ENCODE data around the gene KIF14. TPM values are rescaled to one million over a fixed set of nuclear protein-coding genes. Genes with fewer than 3 reads are reported as not detected.

The KIF14 gene
- total RNA-seq, 4 donors from 2014 or later: 0.03 to 0.19 (median 0.07) TPM

- H3K4me1 ChIP-seq: peaks cover 0 to 8% of the 10 kb centered on the region in 2 donors
- H3K9me3 ChIP-seq: no peaks in the 10 kb centered on the region
- no peaks in the 10 kb centered on the region for H3K27me3 ChIP-seq
- no peak overlapping the region for H3K27ac ChIP-seq
- no peak for ATAC-seq
- H3K4me3 ChIP-seq: no peak overlapping the region
- in situ Hi-C loops (cut with MboI; ENCODE audit: low sequenced_read_pairs in 4 of 4): loop anchor here in 1 of 4 donors (10.0 kb wide), 1 partner anchor 169 kb away; no protein-coding TSS in a partner anchor
- intact Hi-C loops (cut with DNase I; ENCODE audit: low total_unique reads): loop anchor here (10.0 kb wide), 1 partner anchor 399 kb away; the partner anchor contains the start of gene KIF21B
- TF ChIP-seq POLR2A (IDR thresholded peaks at IDR 0.05) (no peak), CTCF (IDR thresholded peaks at IDR 0.05 in 4 of 5, conservative IDR thresholded peaks at IDR 0.05 in 1 of 5) (no peak)
- DNase-seq: no peak
- H3K36me3 ChIP-seq: no peaks in the 10 kb centered on the region
Observed at GRCh38 chr1:200625381-200625824, 4.9 kb upstream of the KIF14 start.

- intact Hi-C loops (cut with DNase I; ENCODE audit: low total_unique reads): loop anchor here (5.0 to 10.0 kb wide), 3 partner anchors 112 to 400 kb away; partner anchors contain the start of genes CAMSAP2 and KIF21B
- in situ Hi-C loops (cut with MboI; ENCODE audit: low sequenced_read_pairs in 4 of 4): loop anchor here (5.0 to 25.0 kb wide), 4 partner anchors 170 to 412 kb away; no protein-coding TSS in a partner anchor
- Histone ChIP-seq H3K27ac (no peak overlapping the region), H3K27me3 (no peaks in the 10 kb centered on the region), H3K4me3 (no peak overlapping the region), H3K36me3 (no peaks in the 10 kb centered on the region), H3K9me3 (no peaks in the 10 kb centered on the region), H3K4me1 (peaks cover 3 to 14% of the 10 kb centered on the region in 2 donors)
- no peak for DNase-seq
- TF ChIP-seq CTCF (IDR thresholded peaks at IDR 0.05 in 4 of 5, conservative IDR thresholded peaks at IDR 0.05 in 1 of 5): no peak
- TF ChIP-seq POLR2A (IDR thresholded peaks at IDR 0.05): no peak
- ATAC-seq: no peak
Observed at GRCh38 chr1:200624679-200625335, 4.3 kb upstream of the KIF14 start.

- H3K4me1 ChIP-seq: peaks cover 3 to 15% of the 10 kb centered on the region in 2 donors
- H3K36me3 ChIP-seq: no peaks in the 10 kb centered on the region
- TF ChIP-seq POLR2A (IDR thresholded peaks at IDR 0.05) (no peak), CTCF (IDR thresholded peaks at IDR 0.05 in 4 of 5, conservative IDR thresholded peaks at IDR 0.05 in 1 of 5) (no peak)
- no peaks in the 10 kb centered on the region for H3K9me3 ChIP-seq
- DNase-seq (no peak), ATAC-seq (no peak)
- intact Hi-C loops (cut with DNase I; ENCODE audit: low total_unique reads) (loop anchor here (1.0 to 10.0 kb wide), 4 partner anchors 49 to 405 kb away; partner anchors contain the start of genes CAMSAP2, DDX59 and KIF21B), in situ Hi-C loops (cut with MboI; ENCODE audit: low sequenced_read_pairs in 4 of 4) (loop anchor here (5.0 to 25.0 kb wide), 4 partner anchors 175 to 417 kb away; no protein-coding TSS in a partner anchor)
- no peaks in the 10 kb centered on the region for H3K27me3 ChIP-seq
- peak overlapping the region; percentile 74 to 78 (median 74) for H3K4me3 ChIP-seq
- H3K27ac ChIP-seq: no peak overlapping the region
Observed at GRCh38 chr1:200619894-200620272, 668 bp downstream of the KIF14 start.

GRCh38 chr1:200610846-200611245 is 9.7 kb downstream of the KIF14 start:
- in situ Hi-C loops (cut with MboI; ENCODE audit: low sequenced_read_pairs in 4 of 4): loop anchor here in 1 of 4 donors (25.0 kb wide), 1 partner anchor 426 kb away; no protein-coding TSS in a partner anchor
- no peak overlapping the region for H3K4me3 ChIP-seq

More at GRCh38 chr1:200610846-200611245, 9.7 kb downstream of the KIF14 start:
- no peak for TF ChIP-seq CTCF (IDR thresholded peaks at IDR 0.05 in 4 of 5, conservative IDR thresholded peaks at IDR 0.05 in 1 of 5)
- no peak for TF ChIP-seq POLR2A (IDR thresholded peaks at IDR 0.05)
- Histone ChIP-seq H3K27me3 (no peaks in the 10 kb centered on the region), H3K27ac (no peak overlapping the region), H3K9me3 (no peaks in the 10 kb centered on the region), H3K4me1 (no peaks in the 10 kb centered on the region), H3K36me3 (no peaks in the 10 kb centered on the region)
- ATAC-seq: no peak
- intact Hi-C loops (cut with DNase I; ENCODE audit: low total_unique reads): no loop called here
- DNase-seq: no peak
